ENCODE data around the gene ITPK1.

GRCh38 chr14:93114713-93115068 lies 1.0 kb downstream of the ITPK1 start:
- TF ChIP-seq POLR2A (IDR thresholded peaks at IDR 0.05; ENCODE audit: low read depth, low read length): no peak
- TF ChIP-seq TAF1 (IDR thresholded peaks at IDR 0.05; ENCODE audit: low read depth, low read length): no peak
- no peak for TF ChIP-seq SPI1 (IDR thresholded peaks at IDR 0.05; ENCODE audit: low read depth, low read length)
- TF ChIP-seq POLR2AphosphoS5 (IDR thresholded peaks at IDR 0.05; ENCODE audit: low read depth, low read length): no peak
- no peak for TF ChIP-seq PAX5 (IDR thresholded peaks at IDR 0.05; ENCODE audit: insufficient read depth, low read length, severe bottlenecking)
- no peak for TF ChIP-seq POU2F2 (IDR thresholded peaks at IDR 0.05; ENCODE audit: low read depth, low read length)
